ENCODE data around the gene KRT14.
"Not testable (repeated sequence)": the region's sequence is repeated elsewhere in the genome, so short reads cannot be mapped to it uniquely, and the experiment has no call there.

Gene KRT14

DNA sequence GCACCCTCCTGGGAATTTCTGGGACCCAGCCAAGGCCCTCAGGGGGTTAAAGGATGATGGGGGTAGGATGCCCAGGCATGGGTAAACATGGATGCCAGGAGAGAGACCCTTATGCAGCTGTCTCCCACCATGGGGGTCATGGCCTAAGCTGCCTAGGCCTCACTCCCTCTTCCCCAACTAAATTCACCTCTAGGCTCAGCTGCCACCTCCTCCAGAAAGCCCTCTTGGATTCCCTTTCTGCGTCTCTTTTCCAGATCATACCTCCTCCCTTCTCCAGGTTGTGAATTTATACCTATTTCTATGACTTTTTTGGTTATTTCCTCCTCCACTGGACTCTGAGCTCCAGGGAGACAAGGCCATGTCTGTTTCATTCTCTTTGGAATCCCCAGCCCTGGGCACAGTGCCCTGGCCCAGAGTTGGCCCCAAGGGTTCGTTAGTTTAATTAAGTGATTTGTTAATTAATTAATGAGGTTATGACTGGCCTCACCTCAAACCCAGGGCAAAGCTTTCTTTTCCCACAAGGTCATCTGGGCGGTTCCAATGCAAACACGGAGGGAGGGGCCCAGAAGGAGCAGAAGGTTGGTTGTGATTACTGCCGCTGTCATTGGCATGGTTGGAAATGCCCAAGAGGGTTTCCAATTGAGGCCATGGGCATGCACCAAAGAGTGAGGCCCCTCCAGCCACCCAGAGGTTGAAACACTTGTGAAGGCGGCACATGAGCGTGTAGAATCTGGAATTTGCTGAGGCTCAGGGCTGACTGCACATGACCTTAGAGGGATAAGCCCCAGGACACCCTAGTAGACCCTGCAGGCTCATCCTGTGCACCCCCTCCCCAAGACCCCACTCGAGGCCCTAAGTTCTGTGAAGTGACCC is 44.6 kb upstream of the KRT14 start:
- no peak overlapping the region for H3K4me3 ChIP-seq (ENCODE audit: low read depth, low read length)
- TF ChIP-seq, protein P1, sequence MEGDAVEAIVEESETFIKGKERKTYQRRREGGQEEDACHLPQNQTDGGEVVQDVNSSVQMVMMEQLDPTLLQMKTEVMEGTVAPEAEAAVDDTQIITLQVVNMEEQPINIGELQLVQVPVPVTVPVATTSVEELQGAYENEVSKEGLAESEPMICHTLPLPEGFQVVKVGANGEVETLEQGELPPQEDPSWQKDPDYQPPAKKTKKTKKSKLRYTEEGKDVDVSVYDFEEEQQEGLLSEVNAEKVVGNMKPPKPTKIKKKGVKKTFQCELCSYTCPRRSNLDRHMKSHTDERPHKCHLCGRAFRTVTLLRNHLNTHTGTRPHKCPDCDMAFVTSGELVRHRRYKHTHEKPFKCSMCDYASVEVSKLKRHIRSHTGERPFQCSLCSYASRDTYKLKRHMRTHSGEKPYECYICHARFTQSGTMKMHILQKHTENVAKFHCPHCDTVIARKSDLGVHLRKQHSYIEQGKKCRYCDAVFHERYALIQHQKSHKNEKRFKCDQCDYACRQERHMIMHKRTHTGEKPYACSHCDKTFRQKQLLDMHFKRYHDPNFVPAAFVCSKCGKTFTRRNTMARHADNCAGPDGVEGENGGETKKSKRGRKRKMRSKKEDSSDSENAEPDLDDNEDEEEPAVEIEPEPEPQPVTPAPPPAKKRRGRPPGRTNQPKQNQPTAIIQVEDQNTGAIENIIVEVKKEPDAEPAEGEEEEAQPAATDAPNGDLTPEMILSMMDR (conservative IDR thresholded peaks at IDR 0.05; ENCODE audit: low read depth, low read length) = no peak
- no peak for DNase-seq (ENCODE audit: low read depth)

DNA sequence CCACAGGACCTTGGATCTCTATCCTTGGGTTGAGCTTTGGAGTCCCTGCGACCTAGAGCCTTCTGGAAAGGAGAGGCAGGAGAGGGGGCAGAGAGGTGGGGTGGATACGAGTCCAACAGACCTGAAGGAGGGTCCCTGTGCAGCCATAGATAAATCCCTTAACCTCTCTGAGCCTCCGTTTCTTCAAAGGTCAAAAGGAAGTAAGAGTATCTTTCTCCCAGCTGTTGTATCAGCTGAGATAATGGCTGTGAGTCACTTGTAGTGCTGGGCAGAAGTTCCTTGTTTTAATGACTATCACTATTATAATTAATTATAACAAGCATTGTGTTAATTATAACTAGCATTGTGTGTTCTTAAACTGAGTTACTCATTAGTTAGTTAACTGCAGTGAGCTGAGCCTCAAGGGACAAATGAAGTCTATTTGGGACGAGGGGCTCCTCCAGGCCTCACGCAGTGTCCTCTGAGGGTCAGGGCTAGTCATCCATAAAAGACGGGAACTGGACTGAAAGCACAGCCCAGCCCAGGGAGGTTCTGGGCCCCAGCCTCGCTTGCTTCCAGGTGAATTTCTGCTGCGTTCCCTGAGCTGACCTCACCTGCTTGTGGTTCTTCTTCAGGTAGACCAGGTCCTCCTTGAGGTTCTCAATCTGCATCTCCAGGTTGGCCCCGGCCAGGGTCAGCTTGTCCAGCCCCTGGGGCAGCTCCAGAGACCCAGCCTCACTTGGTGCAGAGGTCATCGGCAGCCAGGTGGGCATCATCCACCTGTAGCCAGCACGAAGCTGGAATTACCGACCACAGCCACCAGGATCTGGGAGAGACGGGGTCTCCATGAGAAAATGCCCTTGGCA is 43.4 kb upstream of the KRT14 start:
- TF ChIP-seq, protein P1 (conservative IDR thresholded peaks at IDR 0.05; ENCODE audit: low read depth, low read length) = no peak
- no peak overlapping the region for H3K4me3 ChIP-seq (ENCODE audit: low read depth, low read length)
- DNase-seq (ENCODE audit: low read depth) = no peak

GRCh38 chr17:41629316-41629715 is 42.6 kb upstream of the KRT14 start:
- no peak for DNase-seq (ENCODE audit: low read depth)
- H3K4me3 ChIP-seq (ENCODE audit: low read depth, low read length) = no peak overlapping the region
- TF ChIP-seq, protein P1 (conservative IDR thresholded peaks at IDR 0.05; ENCODE audit: low read depth, low read length) = no peak

DNA sequence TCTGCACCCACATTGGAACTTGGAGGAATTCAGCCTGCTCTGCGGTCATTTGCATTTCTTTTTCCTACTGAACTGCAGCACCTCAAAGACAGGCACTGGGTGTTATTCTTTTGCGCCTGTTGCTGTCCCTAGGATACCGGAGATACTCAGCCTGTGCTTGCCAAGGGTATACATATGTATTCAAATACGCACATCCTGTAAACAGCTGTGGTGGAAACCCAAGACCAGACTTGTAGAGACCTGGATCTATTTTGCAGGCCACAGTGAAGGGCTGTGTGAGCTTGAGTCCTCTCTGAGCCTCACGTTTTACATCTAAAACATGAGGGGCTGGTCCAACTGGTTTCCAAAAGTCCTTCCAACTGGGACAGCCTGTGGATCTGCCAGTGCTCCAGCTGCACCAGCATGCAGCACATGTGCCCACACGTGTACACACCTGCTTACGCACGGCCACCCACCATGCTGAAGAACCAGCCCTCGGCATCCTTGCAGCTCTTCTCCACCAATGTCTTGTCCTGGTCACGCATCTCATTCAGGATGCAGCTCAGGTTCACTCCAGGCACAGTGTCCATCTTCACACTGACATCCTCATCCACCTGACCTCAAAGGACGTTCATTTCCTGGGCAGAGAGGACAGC is 42.0 kb upstream of the KRT14 start:
- DNase-seq (ENCODE audit: low read depth); H3K4me3 ChIP-seq (ENCODE audit: low read depth, low read length): not testable (repeated sequence)

GRCh38 chr17:41628073-41628370 is 41.3 kb upstream of the KRT14 start:
- not testable (repeated sequence) for DNase-seq (ENCODE audit: low read depth); H3K4me3 ChIP-seq (ENCODE audit: low read depth, low read length)

- H3K4me3 ChIP-seq (ENCODE audit: low read depth, low read length) = no peak overlapping the region
- TF ChIP-seq, protein P1 (conservative IDR thresholded peaks at IDR 0.05; ENCODE audit: low read depth, low read length) = no peak
- DNase-seq (ENCODE audit: low read depth) = no peak
These were observed 40.8 kb upstream of the KRT14 start for GRCh38 chr17:41627316-41628072.

DNA sequence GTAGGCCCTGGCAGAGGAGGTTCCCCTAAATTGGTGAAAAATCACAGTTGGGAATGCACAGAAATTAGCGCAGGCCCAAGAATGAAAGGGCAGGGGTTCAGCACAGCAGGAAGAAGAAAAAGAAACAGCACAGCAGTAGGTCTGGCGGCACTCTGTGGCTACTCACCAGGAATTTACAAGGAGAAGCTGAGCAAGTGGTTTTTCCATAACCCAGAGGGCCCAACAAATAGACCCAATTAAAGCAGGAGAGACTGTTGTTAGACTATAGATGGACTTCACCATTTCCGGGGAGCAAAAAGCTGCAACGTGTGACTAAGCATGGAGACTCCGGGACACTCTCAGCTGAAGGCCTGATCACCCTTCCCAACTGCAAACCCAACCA is 40.2 kb upstream of the KRT14 start:
- H3K4me3 ChIP-seq (ENCODE audit: low read depth, low read length) = not testable (repeated sequence)
- DNase-seq (ENCODE audit: low read depth) = peak; percentile 78

- DNase-seq (ENCODE audit: low read depth); H3K4me3 ChIP-seq (ENCODE audit: low read depth, low read length): not testable (repeated sequence)
These were observed 39.6 kb upstream of the KRT14 start for GRCh38 chr17:41626028-41626913.

Measured in choroid plexus epithelial cell (primary cell).